Uterus (tissue), 4 donors: ENCODE results near the gene CFAP73. TPM values are rescaled to one million over a fixed set of nuclear protein-coding genes. Genes with fewer than 3 reads are reported as not detected.

Source experiments
- DNase-seq, 2 donors: peaks; one replicate each; pipeline ENCODE4 v3.0.0-alpha.2; 2019 to 2020
- H3K27ac ChIP-seq, 2 donors: fragments of 200-600 bp; sonication (generic); 1 replicate in 1 of 2; 2 replicates in 1 of 2; pipeline ENCODE4 v1.5.1; 2016 to 2018
- H3K27me3 ChIP-seq, 2 donors: fragments of 200-600 bp; sonication (generic); one replicate each; pipeline ENCODE4 v1.5.1; 2018 to 2019; ENCODE audit warnings: control low read depth in 1 of 2
- H3K36me3 ChIP-seq, 2 donors: fragments of 200-600 bp; sonication (generic); one replicate each; pipeline ENCODE4 v1.5.1; 2019; ENCODE audit warnings: control low read depth in 1 of 2
- H3K4me1 ChIP-seq, 2 donors: fragments of 200-600 bp; sonication (generic); one replicate each; pipeline ENCODE4 v1.5.1; 2018 to 2019; ENCODE audit warnings: control low read depth in 1 of 2
- H3K4me3 ChIP-seq, 2 donors: fragments of 200-600 bp; sonication (generic); 1 replicate in 1 of 2; 2 replicates in 1 of 2; pipeline ENCODE4 v1.5.1; 2018 to 2019; ENCODE audit warnings: mild to moderate bottlenecking in 1 of 2
- H3K9me3 ChIP-seq, 2 donors: fragments of 200-600 bp; sonication (generic); one replicate each; pipeline ENCODE4 v1.5.1; 2019; ENCODE audit warnings: control low read depth in 1 of 2
- POLR2A ChIP-seq, 2 donors: fragments of 450-650 bp; IDR thresholded peaks; one replicate each; pipeline ENCODE4 v1.6.1; 2016; ENCODE audit warnings: antibody characterized with exemption in 2 of 2, mild to moderate bottlenecking in 1 of 2, moderate library complexity in 1 of 2
- intact Hi-C: fragments of 100-400 bp; cut with DNase I; formaldehyde crosslinking; loops from one replicate; pipeline ENCODE4 v1.15.1; 2023; ENCODE audit warnings: low total_unique reads
- total RNA-seq, 4 donors: library from RNA; depleted of rRNA in 3 of 4; stranded (reverse); fragments of >200 nt in 3 of 4; gene quantifications; one replicate each; pipeline versions ENCODE4 v1.1.0 to v1.2.4, GENCODE V29; 2014 to 2023
- TF ChIP-seq, protein P1 (sequence below), 4 experiments: fragments of 200-600 bp in 2 of 4; fragments of 450-650 bp in 2 of 4; sonication (generic) in 2 of 4; IDR thresholded peaks; one replicate each; pipeline ENCODE4 v1.5.1; 2016 to 2019; ENCODE audit warnings: antibody characterized with exemption in 4 of 4, mild to moderate bottlenecking in 2 of 4, moderate library complexity in 1 of 4
- donor health status: DM: yes; HTN: yes; CAD: no.

Gene CFAP73
- total RNA-seq, 4 donors from 2014 or later: 0.67 to 2.6 TPM; not detected in 2

DNA sequence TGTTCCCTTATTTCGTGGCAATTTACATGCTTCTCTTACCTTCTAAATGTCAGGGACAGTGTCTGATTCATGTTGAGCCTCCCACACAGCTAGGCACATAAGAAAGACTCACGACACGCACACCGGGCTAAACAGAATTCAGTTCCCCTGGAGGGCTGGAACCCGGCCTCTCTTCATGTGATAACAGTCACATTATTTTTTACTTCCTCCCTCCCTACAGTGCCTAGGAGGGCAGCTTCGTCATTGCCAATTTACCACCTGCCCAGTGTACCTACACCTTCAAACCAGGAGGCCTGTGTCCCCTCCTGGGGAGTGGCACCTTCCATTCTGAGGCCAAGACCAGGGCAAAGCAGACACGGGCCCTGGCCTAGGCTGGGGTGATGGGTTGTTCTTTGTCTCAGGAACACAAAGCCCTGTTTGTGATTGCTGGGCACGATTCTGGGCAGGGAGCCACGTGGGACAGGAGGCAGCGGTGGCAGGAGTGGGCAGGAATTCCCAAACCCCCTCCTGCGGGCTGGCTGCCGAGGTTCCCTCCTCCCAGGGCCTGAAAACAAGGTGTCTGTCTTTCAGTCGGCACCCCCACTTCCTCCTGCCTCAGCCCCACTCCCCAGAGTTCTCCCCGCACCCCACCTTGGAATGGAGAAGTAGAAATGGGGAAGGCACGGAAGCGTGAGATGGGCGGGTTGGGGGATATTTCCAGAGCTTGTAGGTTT, 7.2 kb upstream of the CFAP73 start:
- H3K27me3 ChIP-seq: no peaks in the 10 kb centered on the region
- TF ChIP-seq, protein P1, sequence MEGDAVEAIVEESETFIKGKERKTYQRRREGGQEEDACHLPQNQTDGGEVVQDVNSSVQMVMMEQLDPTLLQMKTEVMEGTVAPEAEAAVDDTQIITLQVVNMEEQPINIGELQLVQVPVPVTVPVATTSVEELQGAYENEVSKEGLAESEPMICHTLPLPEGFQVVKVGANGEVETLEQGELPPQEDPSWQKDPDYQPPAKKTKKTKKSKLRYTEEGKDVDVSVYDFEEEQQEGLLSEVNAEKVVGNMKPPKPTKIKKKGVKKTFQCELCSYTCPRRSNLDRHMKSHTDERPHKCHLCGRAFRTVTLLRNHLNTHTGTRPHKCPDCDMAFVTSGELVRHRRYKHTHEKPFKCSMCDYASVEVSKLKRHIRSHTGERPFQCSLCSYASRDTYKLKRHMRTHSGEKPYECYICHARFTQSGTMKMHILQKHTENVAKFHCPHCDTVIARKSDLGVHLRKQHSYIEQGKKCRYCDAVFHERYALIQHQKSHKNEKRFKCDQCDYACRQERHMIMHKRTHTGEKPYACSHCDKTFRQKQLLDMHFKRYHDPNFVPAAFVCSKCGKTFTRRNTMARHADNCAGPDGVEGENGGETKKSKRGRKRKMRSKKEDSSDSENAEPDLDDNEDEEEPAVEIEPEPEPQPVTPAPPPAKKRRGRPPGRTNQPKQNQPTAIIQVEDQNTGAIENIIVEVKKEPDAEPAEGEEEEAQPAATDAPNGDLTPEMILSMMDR (IDR thresholded peaks at IDR 0.05): no peak
- TF ChIP-seq POLR2A (IDR thresholded peaks at IDR 0.05): no peak
- H3K4me1 ChIP-seq: no peaks in the 10 kb centered on the region
- DNase-seq: no peak
- H3K36me3 ChIP-seq: no peaks in the 10 kb centered on the region
- H3K27ac ChIP-seq: no peak overlapping the region
- intact Hi-C loops: no loop called here
- H3K9me3 ChIP-seq: no peaks in the 10 kb centered on the region
- H3K4me3 ChIP-seq: no peak overlapping the region

DNA sequence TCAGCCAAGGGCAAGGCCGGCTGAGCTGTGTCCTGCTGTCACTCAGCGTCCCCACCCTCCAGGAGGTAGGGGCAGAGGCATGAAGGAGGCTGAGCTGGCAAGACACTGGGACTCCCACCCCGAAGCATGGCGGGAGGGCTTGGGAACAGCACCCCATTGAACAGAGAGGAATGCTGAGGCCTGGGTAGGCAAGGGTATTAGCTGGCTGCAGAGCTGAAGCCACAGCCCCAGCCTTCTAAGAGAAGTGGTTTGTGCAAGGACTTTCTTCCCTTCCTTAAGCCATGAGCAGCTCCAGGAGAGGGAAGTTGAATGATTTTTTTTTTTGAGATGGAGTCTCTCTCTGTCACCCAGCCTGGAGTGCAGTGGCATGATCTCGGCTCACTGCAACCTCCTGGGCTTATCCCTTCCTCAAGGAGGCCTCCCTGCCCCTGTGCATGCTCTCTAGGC, 6.6 kb upstream of the CFAP73 start:
- Histone ChIP-seq H3K27ac (no peak overlapping the region), H3K4me1 (no peaks in the 10 kb centered on the region)
- TF ChIP-seq, protein P1 (IDR thresholded peaks at IDR 0.05): no peak
- no peak for TF ChIP-seq POLR2A (IDR thresholded peaks at IDR 0.05)

DNA sequence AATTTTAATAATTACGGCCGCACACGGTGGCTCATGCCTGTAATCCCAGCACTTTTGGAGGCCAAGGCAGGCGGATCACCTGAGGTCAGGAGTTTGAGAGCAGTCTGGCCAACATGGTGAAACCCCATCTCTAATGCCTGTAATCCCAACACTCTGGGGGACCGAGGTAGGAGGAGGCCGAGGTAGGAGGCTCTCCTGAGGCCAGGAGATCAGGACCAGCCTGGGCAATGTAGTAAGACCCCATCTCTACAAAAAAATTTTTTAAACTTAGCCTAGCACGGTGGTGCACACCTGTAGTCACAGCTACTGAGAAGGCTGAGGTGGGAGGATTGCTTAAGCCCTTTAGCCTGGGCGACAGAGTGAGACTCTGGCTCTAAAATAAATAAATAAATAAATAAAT, 5.6 kb upstream of the CFAP73 start:
- H3K36me3 ChIP-seq: no peaks in the 10 kb centered on the region
- no peaks in the 10 kb centered on the region for H3K4me1 ChIP-seq
- H3K27ac ChIP-seq: no peak overlapping the region
- no peaks in the 10 kb centered on the region for H3K9me3 ChIP-seq
- intact Hi-C loops: no loop called here
- TF ChIP-seq, protein P1 (IDR thresholded peaks at IDR 0.05): no peak
- TF ChIP-seq POLR2A (IDR thresholded peaks at IDR 0.05): no peak
- DNase-seq: no peak
- no peaks in the 10 kb centered on the region for H3K27me3 ChIP-seq
- H3K4me3 ChIP-seq: no peak overlapping the region

More for the DNA sequence above, 6.6 kb upstream of the CFAP73 start:
- H3K27me3 ChIP-seq: no peaks in the 10 kb centered on the region
- no peaks in the 10 kb centered on the region for H3K9me3 ChIP-seq
- no peak overlapping the region for H3K4me3 ChIP-seq
- no peak for DNase-seq
- H3K36me3 ChIP-seq: no peaks in the 10 kb centered on the region
- intact Hi-C loops: no loop called here

DNA sequence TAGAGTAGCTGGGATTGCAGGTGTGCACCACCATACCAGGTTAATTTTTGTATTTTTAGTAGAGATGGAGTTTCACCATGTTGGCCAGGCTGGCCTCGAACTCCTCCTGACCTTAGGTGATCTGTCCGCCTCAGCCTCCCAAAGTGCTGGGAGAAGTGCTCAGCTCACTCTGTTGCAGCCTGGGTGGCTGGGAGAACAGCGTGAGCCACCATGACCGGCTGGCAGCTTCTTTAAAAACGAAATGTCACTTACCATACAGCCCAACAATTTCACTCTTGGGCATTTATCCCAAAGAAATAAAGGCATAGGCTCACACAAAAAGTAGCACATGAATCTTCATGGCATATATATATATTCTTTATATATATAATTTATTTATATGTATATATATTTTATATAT, 4.7 kb upstream of the CFAP73 start:
- H3K4me3 ChIP-seq: no peak overlapping the region
- intact Hi-C loops: no loop called here
- H3K27ac ChIP-seq: no peak overlapping the region
- H3K9me3 ChIP-seq: no peaks in the 10 kb centered on the region
- no peak for DNase-seq
- no peaks in the 10 kb centered on the region for H3K36me3 ChIP-seq
- H3K4me1 ChIP-seq: no peaks in the 10 kb centered on the region
- H3K27me3 ChIP-seq: no peaks in the 10 kb centered on the region
- TF ChIP-seq POLR2A (IDR thresholded peaks at IDR 0.05): no peak
- TF ChIP-seq, protein P1 (IDR thresholded peaks at IDR 0.05): no peak

DNA sequence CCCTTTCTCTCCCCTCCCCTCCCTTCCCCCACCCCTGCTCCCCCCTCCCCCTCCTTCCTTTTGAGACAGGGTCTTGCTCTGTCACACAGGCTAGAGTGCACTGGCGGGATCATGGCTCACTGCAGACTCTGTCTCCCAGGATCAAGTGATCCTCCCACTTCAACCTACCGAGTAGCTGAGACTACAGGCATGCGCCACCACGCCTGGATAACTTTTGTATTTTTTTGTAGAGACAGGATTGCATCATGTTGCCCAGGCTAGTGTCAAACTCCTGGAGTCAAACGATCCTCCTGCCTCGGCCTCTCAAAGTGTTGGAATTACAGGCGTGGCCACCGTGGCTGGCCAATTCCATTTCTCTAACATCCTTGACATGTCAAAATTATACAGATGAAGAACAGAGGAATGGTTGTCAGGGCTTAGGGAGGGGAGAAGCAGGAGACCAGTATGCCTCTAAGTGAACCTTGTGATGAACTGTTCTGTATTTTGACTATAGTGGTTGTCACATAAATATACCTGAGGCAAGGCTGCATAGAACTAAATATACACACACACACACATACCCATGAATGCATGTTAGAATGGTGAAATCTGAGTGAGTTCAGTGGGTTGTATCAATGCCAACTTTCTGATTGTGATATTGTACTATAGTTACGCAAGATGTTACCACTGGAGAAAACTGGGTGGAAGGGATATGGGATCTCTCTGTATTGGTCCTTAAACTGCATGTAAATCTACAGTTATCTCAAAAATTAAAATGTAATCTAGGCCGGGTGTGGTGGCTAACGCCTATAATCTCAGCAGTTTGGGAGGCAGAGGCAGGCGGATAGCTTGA, 3.6 kb upstream of the CFAP73 start:
- DNase-seq: no peak
- intact Hi-C loops: no loop called here
- H3K27ac ChIP-seq: no peak overlapping the region

More for the DNA sequence above, 3.6 kb upstream of the CFAP73 start:
- Histone ChIP-seq H3K4me3 (no peak overlapping the region), H3K36me3 (no peaks in the 10 kb centered on the region), H3K4me1 (no peaks in the 10 kb centered on the region), H3K27me3 (no peaks in the 10 kb centered on the region), H3K9me3 (no peaks in the 10 kb centered on the region)
- no peak for TF ChIP-seq POLR2A (IDR thresholded peaks at IDR 0.05)
